ENCODE measurements around the gene GPS2.

GRCh38 chr17:7328840-7329373 lies 13.7 kb upstream of the GPS2 start, which contains the start of gene NEURL4:
- no peak for TF ChIP-seq CTCF (IDR thresholded peaks at IDR 0.05)
- no peak for TF ChIP-seq POLR2A (IDR thresholded peaks at IDR 0.05)
- no peak for TF ChIP-seq POLR2AphosphoS5 (IDR thresholded peaks at IDR 0.05; ENCODE audit: insufficient read depth in 1 of 2, low read depth in 1 of 2)

Data from vagina (tissue), 2 donors.